GM12878 (cell line): ENCODE measurements around the gene NUAK2.

Experiments
- CEBPZ ChIP-seq: fragments of 150-350 bp; IDR thresholded peaks from 2 replicates; pipeline ENCODE4 v1.6.1; 2016; ENCODE audit warnings: low read depth, low read length
- CTCF ChIP-seq, 3 experiments: IDR thresholded peaks in 2 of 3; conservative IDR thresholded peaks in 1 of 3; 2 replicates each; pipeline ENCODE4 v1.5.1; 2011; ENCODE audit warnings: low read depth in 3 of 3, low read length in 3 of 3, mild to moderate bottlenecking in 3 of 3, control low read depth in 2 of 3, moderate library complexity in 2 of 3, inconsistent platforms in 1 of 3, mixed read lengths in 1 of 3; ENCODE audit not compliant: control insufficient read depth in 2 of 3, insufficient read depth in 1 of 3; ENCODE audit errors: extremely low read depth in 1 of 3
- POLR2AphosphoS5 ChIP-seq: IDR thresholded peaks from 2 replicates; pipeline ENCODE4 v1.6.1; 2011; ENCODE audit warnings: mild to moderate bottlenecking, low read length, inconsistent platforms
- ZBTB33 ChIP-seq: fragments of 450-650 bp; IDR thresholded peaks from 2 replicates; pipeline ENCODE4 v1.6.1; 2017; ENCODE audit warnings: mild to moderate bottlenecking

DNA sequence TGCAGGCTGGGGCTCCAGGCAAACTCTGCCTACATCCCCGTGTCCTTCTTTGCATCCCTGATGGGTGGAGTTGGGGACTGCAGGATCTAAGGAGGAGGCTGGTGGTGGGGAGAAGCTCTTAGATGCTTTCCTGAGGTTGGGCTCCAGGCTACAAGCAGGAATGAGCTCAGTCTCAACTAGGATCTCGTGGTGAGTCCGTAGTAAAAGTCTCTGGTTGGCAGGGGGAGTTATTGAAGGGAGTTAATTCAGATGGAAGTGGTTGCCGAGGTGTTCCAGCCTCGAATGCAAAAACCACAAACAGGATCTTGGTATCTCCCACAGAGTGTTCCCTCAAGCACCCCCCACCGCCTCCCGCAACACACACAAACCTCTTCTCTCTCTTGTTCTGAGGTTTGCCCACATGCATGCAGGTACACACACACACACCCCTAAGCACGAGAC, 58.8 kb downstream of the NUAK2 start:
- TF ChIP-seq POLR2AphosphoS5, result no peak
- no peak for TF ChIP-seq ZBTB33
- TF ChIP-seq CTCF (IDR thresholded peaks at IDR 0.05 in 2 of 3, conservative IDR thresholded peaks at IDR 0.05 in 1 of 3; ENCODE audit: control insufficient read depth in 2 of 3, extremely low read depth in 1 of 3, insufficient read depth in 1 of 3, low read depth in 3 of 3, low read length in 3 of 3), result no peak
- no peak for TF ChIP-seq CEBPZ
